Measurements from ENCODE around the gene LLPH.

GRCh38 chr12:66130267-66131066 is at the start of gene LLPH:
- TF ChIP-seq SRF (IDR thresholded peaks at IDR 0.05; ENCODE audit: low read depth) (no peak; the same call in 1 of the 2 replicates), POLR2A (IDR thresholded peaks at IDR 0.05; ENCODE audit: borderline replicate concordance, extremely low read depth, insufficient read depth, insufficient read length) (peak; percentile 89)
- TF ChIP-seq, protein P1, sequence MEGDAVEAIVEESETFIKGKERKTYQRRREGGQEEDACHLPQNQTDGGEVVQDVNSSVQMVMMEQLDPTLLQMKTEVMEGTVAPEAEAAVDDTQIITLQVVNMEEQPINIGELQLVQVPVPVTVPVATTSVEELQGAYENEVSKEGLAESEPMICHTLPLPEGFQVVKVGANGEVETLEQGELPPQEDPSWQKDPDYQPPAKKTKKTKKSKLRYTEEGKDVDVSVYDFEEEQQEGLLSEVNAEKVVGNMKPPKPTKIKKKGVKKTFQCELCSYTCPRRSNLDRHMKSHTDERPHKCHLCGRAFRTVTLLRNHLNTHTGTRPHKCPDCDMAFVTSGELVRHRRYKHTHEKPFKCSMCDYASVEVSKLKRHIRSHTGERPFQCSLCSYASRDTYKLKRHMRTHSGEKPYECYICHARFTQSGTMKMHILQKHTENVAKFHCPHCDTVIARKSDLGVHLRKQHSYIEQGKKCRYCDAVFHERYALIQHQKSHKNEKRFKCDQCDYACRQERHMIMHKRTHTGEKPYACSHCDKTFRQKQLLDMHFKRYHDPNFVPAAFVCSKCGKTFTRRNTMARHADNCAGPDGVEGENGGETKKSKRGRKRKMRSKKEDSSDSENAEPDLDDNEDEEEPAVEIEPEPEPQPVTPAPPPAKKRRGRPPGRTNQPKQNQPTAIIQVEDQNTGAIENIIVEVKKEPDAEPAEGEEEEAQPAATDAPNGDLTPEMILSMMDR (IDR thresholded peaks at IDR 0.05 in 2 of 3, conservative IDR thresholded peaks at IDR 0.05 in 1 of 3; ENCODE audit: borderline replicate concordance in 1 of 3, insufficient read depth in 1 of 3, low read depth in 2 of 3, low read length in 2 of 3): no peak

Measured in HCT116 (cell line).